GM12892 (cell line): Measurements from ENCODE around the gene INF2. TPM values are rescaled to one million over a fixed set of nuclear protein-coding genes. Genes with fewer than 3 reads are reported as not detected.
A peak's percentile ranks its signal among the peaks of the same experiment; 100 is the strongest.

ENCODE experiments used
- DNase-seq: peaks from one replicate; pipeline ENCODE4 v3.0.0; 2011; ENCODE audit not compliant: insufficient read length
- FAIRE-seq: peaks from 2 replicates; lab custom pipeline; 2011; peaks lifted over from hg19 to GRCh38; lab: Jason Lieb, UNC
- POLR2A ChIP-seq: IDR thresholded peaks from 2 replicates; pipeline ENCODE4 v1.6.1; 2011; ENCODE audit warnings: low read depth, low read length, control low read depth
- POLR2AphosphoS5 ChIP-seq: IDR thresholded peaks from 2 replicates; pipeline ENCODE4 v1.6.1; 2011; ENCODE audit warnings: low read depth, low read length, control low read depth
- TAF1 ChIP-seq: IDR thresholded peaks from 2 replicates; pipeline ENCODE4 v1.6.1; 2011; ENCODE audit warnings: low read depth, mild to moderate bottlenecking, control low read depth, low read length, borderline replicate concordance
- polyA plus RNA-seq: library from polyadenylated mRNA; unstranded; fragments of >200 nt; gene quantifications from one replicate; pipeline ENCODE4 v1.2.1, GENCODE V29; 2012; ENCODE audit warnings: missing spikeins, inconsistent platforms; ENCODE audit not compliant: missing spikeins

INF2 gene
- 7.4 TPM for polyA plus RNA-seq

- DNase-seq: peak; percentile 95
- peak; percentile 89 for FAIRE-seq
- TF ChIP-seq POLR2A: no peak; the same call in 1 of the 2 replicates
- TF ChIP-seq POLR2AphosphoS5: no peak
- TF ChIP-seq TAF1: no peak
These were observed at the start of gene INF2 for GRCh38 chr14:104689109-104689880. Gene INF2, plus strand, starts transcription at chr14:104689618. Its CDS starts 11,748 bp downstream, at chr14:104701366.

GRCh38 chr14:104639885-104640548 lies 49.4 kb upstream of the INF2 start:
- FAIRE-seq: peak; percentile 85
- TF ChIP-seq TAF1: no peak
- TF ChIP-seq POLR2A: no peak
- no peak for TF ChIP-seq POLR2AphosphoS5
- peak; percentile 89 for DNase-seq

GRCh38 chr14:104640681-104641080 lies 48.7 kb upstream of the INF2 start:
- no peak for TF ChIP-seq POLR2A
- TF ChIP-seq POLR2AphosphoS5: no peak
- TF ChIP-seq TAF1: no peak
- FAIRE-seq (no peak), DNase-seq (no peak)

GRCh38 chr14:104641753-104642539 lies 47.5 kb upstream of the INF2 start:
- no peak for DNase-seq
- no peak for FAIRE-seq
- TF ChIP-seq TAF1 (no peak), POLR2AphosphoS5 (no peak), POLR2A (no peak)

- FAIRE-seq (no peak), DNase-seq (no peak)
- no peak for TF ChIP-seq POLR2AphosphoS5
- no peak for TF ChIP-seq POLR2A
- no peak for TF ChIP-seq TAF1
These were observed 46.9 kb upstream of the INF2 start for GRCh38 chr14:104642540-104642868.

- no peak for DNase-seq
- no peak for FAIRE-seq
- TF ChIP-seq TAF1: no peak
- no peak for TF ChIP-seq POLR2A
- no peak for TF ChIP-seq POLR2AphosphoS5
These were observed 46.1 kb upstream of the INF2 start for GRCh38 chr14:104643306-104643705.

GRCh38 chr14:104644091-104644635 lies 45.3 kb upstream of the INF2 start:
- DNase-seq (no peak), FAIRE-seq (no peak)
- TF ChIP-seq POLR2AphosphoS5 (no peak), TAF1 (no peak), POLR2A (no peak)

- FAIRE-seq (no peak), DNase-seq (no peak)
- no peak for TF ChIP-seq TAF1
- TF ChIP-seq POLR2A: no peak
These were observed 44.6 kb upstream of the INF2 start for GRCh38 chr14:104644656-104645378.

GRCh38 chr14:104647467-104648043 lies 41.9 kb upstream of the INF2 start:
- FAIRE-seq (no peak), DNase-seq (no peak)
- TF ChIP-seq POLR2A (no peak), TAF1 (no peak), POLR2AphosphoS5 (no peak)

GRCh38 chr14:104650057-104650980 lies 39.1 kb upstream of the INF2 start:
- TF ChIP-seq POLR2A (no peak), POLR2AphosphoS5 (no peak), TAF1 (no peak)
- DNase-seq (peak; percentile 92), FAIRE-seq (peak; percentile 81)
